Heart right ventricle (tissue), 16 donors: ENCODE measurements around the gene ELK3. TPM values are rescaled to one million over a fixed set of nuclear protein-coding genes. Genes with fewer than 3 reads are reported as not detected.

Experiments
- ATAC-seq, 8 donors: fragments of 200-7000 bp; cut with Tn5 transposase; one replicate each; pipeline ENCODE4 v1.9.1; 2020; ENCODE audit warnings: mild to moderate bottlenecking in 8 of 8, moderate library complexity in 8 of 8, moderate number of reproducible peaks in 1 of 8
- DNase-seq, 2 donors: peaks; one replicate each; pipeline ENCODE4 v3.0.0-alpha.2; 2020
- H3K27ac ChIP-seq, 10 donors: fragments of 200-600 bp; sonication (generic) in 2 of 10; one replicate each; pipeline versions ENCODE4 v1.5.0 to v1.8.0; 2020 to 2022; ENCODE audit warnings: mild to moderate bottlenecking in 3 of 10
- H3K27me3 ChIP-seq, 7 donors: fragments of 200-600 bp; one replicate each; pipeline ENCODE4 v1.8.0; 2021 to 2022; ENCODE audit warnings: mild to moderate bottlenecking in 2 of 7
- H3K36me3 ChIP-seq, 9 donors: fragments of 200-600 bp; sonication (generic) in 1 of 9; one replicate each; pipeline versions ENCODE4 v1.5.0 to v1.8.0; 2020 to 2022; ENCODE audit warnings: mild to moderate bottlenecking in 2 of 9
- H3K4me1 ChIP-seq, 9 donors: fragments of 200-600 bp; sonication (generic) in 1 of 9; one replicate each; pipeline versions ENCODE4 v1.5.0 to v1.8.0; 2020 to 2022; ENCODE audit warnings: mild to moderate bottlenecking in 4 of 9
- H3K4me3 ChIP-seq, 10 donors: fragments of 200-600 bp; sonication (generic) in 2 of 10; one replicate each; pipeline versions ENCODE4 v1.5.0 to v1.8.0; 2020 to 2022; ENCODE audit warnings: mild to moderate bottlenecking in 7 of 10, moderate library complexity in 2 of 10
- H3K9me3 ChIP-seq, 11 donors: fragments of 200-600 bp in 10 of 11; sonication (generic) in 2 of 11; one replicate each; pipeline versions ENCODE4 v1.5.0 to v1.8.0; 2013 to 2022; ENCODE audit warnings: mild to moderate bottlenecking in 2 of 11, control low read depth in 1 of 11, moderate library complexity in 1 of 11
- CTCF ChIP-seq, 9 donors: fragments of 200-600 bp; sonication (generic) in 2 of 9; IDR thresholded peaks; one replicate each; pipeline versions ENCODE4 v1.5.0 to v1.8.0; 2021 to 2022; ENCODE audit warnings: antibody characterized with exemption in 9 of 9, mild to moderate bottlenecking in 5 of 9, moderate library complexity in 1 of 9
- WGBS, 2 donors: extraction: QIAGEN DNeasy Blood & Tissue Kit; methylation state at CpG; one replicate each; pipeline ENCODE4 v1.1.7; 2013; ENCODE audit warnings: inconsistent platforms in 1 of 2; 5-methylcytosine and 5-hydroxymethylcytosine counted together
- intact Hi-C, 10 donors: fragments of 100-400 bp; cut with DNase I; formaldehyde crosslinking; loops; one replicate each; pipeline versions ENCODE4 v1.11.1 to v1.14.2; 2022
- polyA plus RNA-seq, 2 donors: library from polyadenylated mRNA; stranded (reverse); fragments of 200-250 nt; gene quantifications; one replicate each; pipeline ENCODE4 v1.2.3, GENCODE V29; 2013
- total RNA-seq, 10 donors: library from RNA; stranded (reverse); fragmentation: NEBNext Ultra II Directional in 3 of 10; extraction: Animal tissue kit (Norgen Biotek cat#: 25700) in 3 of 10; gene quantifications; one replicate each; pipeline versions ENCODE4 v1.2.1 to v1.2.4, GENCODE V29; 2021 to 2023
- donor health status: Arrhythmogenic right ventricular cardiomyopathy.
- donor health status: ischemic (EF 13 %, LVEDD 7.1; RV severe dilation, severe dysfunction).
- donor health status: healthy with polysubstance abuse.
- donor health status: DM: no; HTN: yes; CAD: no.
- donor health status: DM: no; HTN: no; CAD: no.
- donor health status: ischemic (EF 25% LVEDD 6.9; RV normal size, moderate dysfunction).
- donor health status: ischemic (EF 25% LVEDD 5.7; RV mildly dilated, moderate dysfunction).
- donor health status: healthy.
- donor health status: DM: yes; HTN: yes; CAD: no.
- donor health status: Ischemic cardiomyopathy.
- donor health status: ischemic (EF 35%, LVEDD 5.7; RV mildly dilated, moderate dysfunction).
- donor health status: nonischemic (EF 11% LVEDD 7.7; RV severe dilation, severe dysfunction).
- donor health status: DM: yes; HTN: yes; CAD: no.
- donor health status: PGD.
- donor health status: ischemic (EF 29% LVEDD 5.4; RV normal size, mild dysfunction).
- donor health status: nonischemic (EF 23%, LVEDD 6.1; RV moderate dilation, normal function).

ELK3 gene
- total and polyA plus RNA-seq, 12 donors: 6.6 to 33.0 (median 21.4) TPM

DNA sequence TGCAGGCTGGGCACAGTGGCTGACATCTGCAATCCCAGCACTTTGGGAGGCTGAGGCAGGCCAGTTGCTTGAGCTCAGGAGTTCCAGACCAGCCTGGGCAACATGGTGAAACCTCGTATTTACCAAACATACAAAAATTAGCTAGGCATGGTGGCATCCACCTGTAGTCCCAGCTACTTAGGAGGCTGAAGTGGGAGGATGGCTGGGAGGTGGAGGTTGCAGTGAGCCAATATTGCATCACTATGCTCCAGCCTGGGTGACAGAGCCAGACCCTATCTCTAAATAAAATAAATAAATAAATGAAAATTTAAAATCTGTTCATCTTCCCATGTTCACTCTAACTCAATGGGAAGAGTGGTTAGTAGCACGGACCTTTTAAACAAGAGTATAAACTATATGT, 71.2 kb downstream of the ELK3 start:
- Histone ChIP-seq H3K36me3 (peaks cover 0 to 100% (median 17%) of the 10 kb centered on the region in 9 donors), H3K4me3 (no peak overlapping the region), H3K27ac (peak overlapping the region in 1 of 10 donors; percentile 8), H3K9me3 (no peaks in the 10 kb centered on the region), H3K27me3 (no peaks in the 10 kb centered on the region), H3K4me1 (peaks cover 0 to 37% (median 8%) of the 10 kb centered on the region in 9 donors)
- DNase-seq: no peak
- ATAC-seq: no peak
- intact Hi-C loops: no loop called here
- 94 to 98% methylated on average over 2 of the region's 2 CpGs for whole genome bisulfite sequencing, 2 donors
- no peak for TF ChIP-seq CTCF (IDR thresholded peaks at IDR 0.05)

DNA sequence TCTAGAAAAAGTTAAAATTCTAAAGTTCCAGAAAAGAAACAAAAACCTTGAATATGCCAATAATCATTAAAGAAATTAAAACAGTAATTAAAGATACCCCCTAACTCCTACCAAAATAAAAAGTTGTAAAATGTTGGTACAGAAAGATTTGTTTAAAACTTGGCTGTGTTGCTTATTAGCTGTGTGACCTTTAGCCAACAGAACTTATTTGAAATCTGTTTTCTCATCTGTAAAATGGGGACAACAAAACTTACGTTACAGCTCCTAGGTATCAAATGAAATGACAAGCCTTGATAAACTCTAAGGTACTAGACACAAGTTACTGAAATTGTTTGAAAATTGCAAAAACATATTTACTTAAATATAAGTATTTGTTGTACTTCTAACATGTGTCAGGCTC, 71.7 kb downstream of the ELK3 start:
- DNase-seq: no peak
- H3K4me1 ChIP-seq: peaks cover 0 to 33% (median 5%) of the 10 kb centered on the region in 9 donors
- H3K36me3 ChIP-seq: peaks cover 0 to 100% (median 18%) of the 10 kb centered on the region in 9 donors
- H3K27ac ChIP-seq: no peak overlapping the region
- no peak overlapping the region for H3K4me3 ChIP-seq
- intact Hi-C loops: no loop called here
- no peak for TF ChIP-seq CTCF (IDR thresholded peaks at IDR 0.05)
- no peaks in the 10 kb centered on the region for H3K27me3 ChIP-seq
- no peaks in the 10 kb centered on the region for H3K9me3 ChIP-seq
- WGBS, 2 donors: 93 to 96% methylated on average over 1 of the region's 1 CpG
- ATAC-seq: no peak

GRCh38 chr12:96266238-96266637, 72.1 kb downstream of the ELK3 start:
- no peak for DNase-seq
- Histone ChIP-seq H3K36me3 (peaks cover 0 to 100% (median 22%) of the 10 kb centered on the region in 9 donors), H3K4me1 (peaks cover 0 to 29% (median 4%) of the 10 kb centered on the region in 9 donors), H3K27ac (no peak overlapping the region), H3K4me3 (no peak overlapping the region), H3K27me3 (no peaks in the 10 kb centered on the region), H3K9me3 (no peaks in the 10 kb centered on the region)
- no peak for ATAC-seq
- WGBS, 2 donors: 73 to 75% methylated on average over 2 of the region's 2 CpGs
- no peak for TF ChIP-seq CTCF (IDR thresholded peaks at IDR 0.05)
- intact Hi-C loops: no loop called here

GRCh38 chr12:96271469-96272199, 77.5 kb downstream of the ELK3 start:
- H3K4me1 ChIP-seq: peaks cover 0 to 4% (median 0%) of the 10 kb centered on the region in 9 donors
- DNase-seq: no peak
- ATAC-seq: no peak
- peaks cover 0 to 92% (median 22%) of the 10 kb centered on the region in 9 donors for H3K36me3 ChIP-seq
- H3K27ac ChIP-seq: no peak overlapping the region
- no peak for TF ChIP-seq CTCF (IDR thresholded peaks at IDR 0.05)
- WGBS, 2 donors: 83 to 89% methylated on average over 8 of the region's 8 CpGs
- no peak overlapping the region for H3K4me3 ChIP-seq
- intact Hi-C loops: no loop called here
- no peaks in the 10 kb centered on the region for H3K27me3 ChIP-seq
- no peaks in the 10 kb centered on the region for H3K9me3 ChIP-seq
